ENCODE data around the gene RIPK1. TPM values are rescaled to one million over a fixed set of nuclear protein-coding genes. Genes with fewer than 3 reads are reported as not detected.
"Not testable (repeated sequence)": the region's sequence is repeated elsewhere in the genome, so short reads cannot be mapped to it uniquely, and the experiment has no call there.

RIPK1 gene
- total RNA-seq, 1 experiment from 2014 or later = 14.5 TPM

- CTCF ChIA-PET = no interaction called here
Observed at GRCh38 chr6:3057063-3057770, 11.1 kb upstream of the RIPK1 start.

GRCh38 chr6:3058957-3059356 is 9.3 kb upstream of the RIPK1 start:
- H3K4me1 ChIP-seq (ENCODE audit: insufficient read depth, low read length) = peaks cover 14% of the 10 kb centered on the region
- no peak overlapping the region for H3K9ac ChIP-seq (ENCODE audit: low read length)
- no peak overlapping the region for H3K4me2 ChIP-seq (ENCODE audit: low read length)
- no TSS peak for BruUV-seq (replicated peaks)
- ATAC-seq (no peak), DNase-seq (no peak)
- H3K4me3 ChIP-seq (ENCODE audit: low read length) = no peak overlapping the region
- POLR2A ChIA-PET (ENCODE audit: unreplicated experiment) = interaction anchor here (0.6 kb wide), 1 partner anchor 52 kb away, joined by 14 read pairs; no protein-coding TSS in a partner anchor
- H3K79me2 ChIP-seq (ENCODE audit: low read length) = 0 out of 2 replicates have a peak, but pooled peaks cover under 1% of the 10 kb centered on the region
- TF ChIP-seq CTCF (conservative IDR thresholded peaks at IDR 0.05; ENCODE audit: low read depth, low read length) = no peak
- TF ChIP-seq EZH2 (IDR thresholded peaks at IDR 0.05; ENCODE audit: low read length, unreplicated experiment) = no peak
- TF ChIP-seq EZH2phosphoT487 (IDR thresholded peaks at IDR 0.05; ENCODE audit: borderline replicate concordance, low read length) = no peak
- intact Hi-C loops (cut with micrococcal nuclease) = loop anchor here (5.0 kb wide), 1 partner anchor 212 kb away; no protein-coding TSS in a partner anchor
- H3K36me3 ChIP-seq (ENCODE audit: low read depth, low read length) = no peaks in the 10 kb centered on the region
- H3F3A ChIP-seq (ENCODE audit: low read length, unreplicated experiment) = peaks cover 6% of the 10 kb centered on the region
- CTCF ChIA-PET = no interaction called here
- no peaks in the 10 kb centered on the region for H3K27me3 ChIP-seq (ENCODE audit: low read length)
- H3K9me3 ChIP-seq (ENCODE audit: low read length) = no peaks in the 10 kb centered on the region
- no peak overlapping the region for H3K27ac ChIP-seq (ENCODE audit: low read length)
- no peak overlapping the region for H2AFZ ChIP-seq (ENCODE audit: low read length)
- H3K9me2 ChIP-seq (replicated peaks; ENCODE audit: low read length) = no peaks in the 10 kb centered on the region
- no peaks in the 10 kb centered on the region for H4K20me1 ChIP-seq (ENCODE audit: low read length)

More at GRCh38 chr6:3057063-3057770, 11.1 kb upstream of the RIPK1 start:
- H3K9me3 ChIP-seq (ENCODE audit: low read length) = no peaks in the 10 kb centered on the region
- BruUV-seq (replicated peaks) = no TSS peak
- H3K79me2 ChIP-seq (ENCODE audit: low read length) = no peaks in the 10 kb centered on the region
- no peak overlapping the region for H3K4me2 ChIP-seq (ENCODE audit: low read length)
- no peaks in the 10 kb centered on the region for H3K27me3 ChIP-seq (ENCODE audit: low read length)
- H3K4me3 ChIP-seq (ENCODE audit: low read length) = no peak overlapping the region
- H3K36me3 ChIP-seq (ENCODE audit: low read depth, low read length) = no peaks in the 10 kb centered on the region
- H4K20me1 ChIP-seq (ENCODE audit: low read length) = no peaks in the 10 kb centered on the region
- no peak overlapping the region for H2AFZ ChIP-seq (ENCODE audit: low read length)
- H3K4me1 ChIP-seq (ENCODE audit: insufficient read depth, low read length) = peaks cover 22% of the 10 kb centered on the region
- DNase-seq (peak; percentile 23), ATAC-seq (no peak)
- intact Hi-C loops (cut with micrococcal nuclease) = loop anchor here (1.0 to 5.0 kb wide), 2 partner anchors 58 to 210 kb away; partner anchors contain the start of gene NQO2
- H3K9me2 ChIP-seq (replicated peaks; ENCODE audit: low read length) = no peaks in the 10 kb centered on the region
- no peak overlapping the region for H3K9ac ChIP-seq (ENCODE audit: low read length)
- TF ChIP-seq EZH2 (IDR thresholded peaks at IDR 0.05; ENCODE audit: low read length, unreplicated experiment) (no peak), CTCF (conservative IDR thresholded peaks at IDR 0.05; ENCODE audit: low read depth, low read length) (no peak), EZH2phosphoT487 (IDR thresholded peaks at IDR 0.05; ENCODE audit: borderline replicate concordance, low read length) (no peak)
- POLR2A ChIA-PET (ENCODE audit: unreplicated experiment) = no interaction called here
- no peak overlapping the region for H3K27ac ChIP-seq (ENCODE audit: low read length)
- peaks cover 5% of the 10 kb centered on the region for H3F3A ChIP-seq (ENCODE audit: low read length, unreplicated experiment)

- BruUV-seq (replicated peaks) = not testable (repeated sequence)
Observed at GRCh38 chr6:3060092-3060491, 8.2 kb upstream of the RIPK1 start.

More at GRCh38 chr6:3060092-3060491, 8.2 kb upstream of the RIPK1 start:
- H3K9me2 ChIP-seq (replicated peaks; ENCODE audit: low read length); intact Hi-C loops (cut with micrococcal nuclease); DNase-seq; H4K20me1 ChIP-seq (ENCODE audit: low read length); ATAC-seq; H3K4me3 ChIP-seq (ENCODE audit: low read length); H3K27ac ChIP-seq (ENCODE audit: low read length); CTCF ChIA-PET; H3K27me3 ChIP-seq (ENCODE audit: low read length); H3K4me2 ChIP-seq (ENCODE audit: low read length); H3K9me3 ChIP-seq (ENCODE audit: low read length); H3F3A ChIP-seq (ENCODE audit: low read length, unreplicated experiment); H3K79me2 ChIP-seq (ENCODE audit: low read length); H3K9ac ChIP-seq (ENCODE audit: low read length); H3K36me3 ChIP-seq (ENCODE audit: low read depth, low read length); H2AFZ ChIP-seq (ENCODE audit: low read length): not testable (repeated sequence)
- peaks cover 14% of the 10 kb centered on the region for H3K4me1 ChIP-seq (ENCODE audit: insufficient read depth, low read length)
- POLR2A ChIA-PET (ENCODE audit: unreplicated experiment) = interaction anchor here (0.6 kb wide), 1 partner anchor 12 kb away, joined by 3 read pairs; no protein-coding TSS in a partner anchor

Data from PC-3 (cell line).